ENCODE results near the gene TMEM267. TPM values are rescaled to one million over a fixed set of nuclear protein-coding genes. Genes with fewer than 3 reads are reported as not detected.

TMEM267 gene
- total RNA-seq, 5 donors from 2014 or later (not counting 1 experiment from before 2014, with no cell fraction given), result 10.1 to 19.4 (median 15.9) TPM

GRCh38 chr5:43418561-43418960 lies 65.1 kb downstream of the TMEM267 start:
- Mint-ChIP-seq H3K9me3 (no peaks in the 10 kb centered on the region), H3K4me3 (no peak overlapping the region), H3K27ac (no peak overlapping the region), H3K4me1 (no peaks in the 10 kb centered on the region), H3K27me3 (peaks cover 0 to 1% of the 10 kb centered on the region in 2 donors), H3K36me3 (no peaks in the 10 kb centered on the region)
- peaks cover 0 to 6% of the 10 kb centered on the region in 2 experiments for H3K27me3 ChIP-seq (replicated peaks in 1 of 2; ENCODE audit: control insufficient read depth in 2 of 2, extremely low read depth in 1 of 2, insufficient read depth in 2 of 2, low read length in 1 of 2)
- no peak overlapping the region for H3K4me3 ChIP-seq (ENCODE audit: control insufficient read depth in 1 of 2, extremely low read depth in 1 of 2, low read length in 1 of 2)
- H3K36me3 ChIP-seq (ENCODE audit: control insufficient read depth in 2 of 2, extremely low read depth in 1 of 2, insufficient read depth in 1 of 2, low read length in 1 of 2), result no peaks in the 10 kb centered on the region
- ChIA-PET POLR2A (no interaction called here), CTCF (no interaction called here)
- ATAC-seq (replicated peaks in 1 of 4), result no peak
- WGBS (ENCODE audit: insufficient coverage), result 75% methylated on average over 2 of the region's 2 CpGs
- no peak overlapping the region for H3K27ac ChIP-seq (ENCODE audit: low read length)
- DNase-seq, result no peak
- H3K4me1 ChIP-seq (ENCODE audit: control insufficient read depth in 1 of 2, extremely low read depth in 1 of 2, insufficient read depth in 2 of 2, low read length in 2 of 2), result no peaks in the 10 kb centered on the region
- H3K9me3 ChIP-seq, result no peaks in the 10 kb centered on the region

GRCh38 chr5:43416803-43417394 lies 66.8 kb downstream of the TMEM267 start:
- H3K27me3 ChIP-seq (replicated peaks in 1 of 2; ENCODE audit: control insufficient read depth in 2 of 2, extremely low read depth in 1 of 2, insufficient read depth in 2 of 2, low read length in 1 of 2), result peaks cover 0 to 4% of the 10 kb centered on the region in 2 experiments
- ATAC-seq (replicated peaks in 1 of 4) (no peak), DNase-seq (no peak)
- H3K36me3 ChIP-seq (ENCODE audit: control insufficient read depth in 2 of 2, extremely low read depth in 1 of 2, insufficient read depth in 1 of 2, low read length in 1 of 2), result no peaks in the 10 kb centered on the region
- H3K4me3 ChIP-seq (ENCODE audit: control insufficient read depth in 1 of 2, extremely low read depth in 1 of 2, low read length in 1 of 2), result no peak overlapping the region
- Mint-ChIP-seq H3K4me3 (no peak overlapping the region), H3K27me3 (peaks cover 0 to 1% of the 10 kb centered on the region in 2 donors), H3K9me3 (no peaks in the 10 kb centered on the region), H3K4me1 (no peaks in the 10 kb centered on the region), H3K36me3 (no peaks in the 10 kb centered on the region), H3K27ac (no peak overlapping the region)
- no peaks in the 10 kb centered on the region for H3K9me3 ChIP-seq
- 69% methylated on average over 2 of the region's 3 CpGs for WGBS (ENCODE audit: insufficient coverage)
- H3K4me1 ChIP-seq (ENCODE audit: control insufficient read depth in 1 of 2, extremely low read depth in 1 of 2, insufficient read depth in 2 of 2, low read length in 2 of 2), result no peaks in the 10 kb centered on the region
- H3K27ac ChIP-seq (ENCODE audit: low read length), result no peak overlapping the region
- CTCF ChIA-PET, result no interaction called here
- POLR2A ChIA-PET, result no interaction called here

- H3K27ac ChIP-seq (ENCODE audit: low read length), result no peak overlapping the region
- H3K4me3 ChIP-seq (ENCODE audit: control insufficient read depth in 1 of 2, extremely low read depth in 1 of 2, low read length in 1 of 2), result no peak overlapping the region
- H3K4me1 Mint-ChIP-seq, result no peaks in the 10 kb centered on the region
- no peaks in the 10 kb centered on the region for H3K27me3 Mint-ChIP-seq
- H3K4me1 ChIP-seq (ENCODE audit: control insufficient read depth in 1 of 2, extremely low read depth in 1 of 2, insufficient read depth in 2 of 2, low read length in 2 of 2), result no peaks in the 10 kb centered on the region
- ChIA-PET POLR2A (no interaction called here), CTCF (interaction anchor here in 1 of 2 donors (0.5 kb wide), 1 partner anchor 1268 kb away, joined by 3 read pairs; no protein-coding TSS in a partner anchor)
- no peak overlapping the region for H3K4me3 Mint-ChIP-seq
- no peak for DNase-seq
- no peaks in the 10 kb centered on the region for H3K9me3 ChIP-seq
- no peaks in the 10 kb centered on the region for H3K36me3 Mint-ChIP-seq
- H3K9me3 Mint-ChIP-seq, result no peaks in the 10 kb centered on the region
- no peaks in the 10 kb centered on the region for H3K36me3 ChIP-seq (ENCODE audit: control insufficient read depth in 2 of 2, extremely low read depth in 1 of 2, insufficient read depth in 1 of 2, low read length in 1 of 2)
- H3K27ac Mint-ChIP-seq, result no peak overlapping the region
- H3K27me3 ChIP-seq (replicated peaks in 1 of 2; ENCODE audit: control insufficient read depth in 2 of 2, extremely low read depth in 1 of 2, insufficient read depth in 2 of 2, low read length in 1 of 2), result no peaks in the 10 kb centered on the region
- no CpG with 5 or more reads among the region's 3 CpGs for WGBS (ENCODE audit: insufficient coverage)
- no peak for ATAC-seq (replicated peaks in 1 of 4)
These were observed 67.5 kb downstream of the TMEM267 start for GRCh38 chr5:43415935-43416802.

- Mint-ChIP-seq H3K27me3 (no peaks in the 10 kb centered on the region), H3K36me3 (no peaks in the 10 kb centered on the region), H3K9me3 (no peaks in the 10 kb centered on the region), H3K27ac (no peak overlapping the region), H3K4me3 (no peak overlapping the region), H3K4me1 (no peaks in the 10 kb centered on the region)
- ChIA-PET CTCF (no interaction called here), POLR2A (no interaction called here)
- Histone ChIP-seq H3K4me1 (ENCODE audit: control insufficient read depth in 1 of 2, extremely low read depth in 1 of 2, insufficient read depth in 2 of 2, low read length in 2 of 2) (no peaks in the 10 kb centered on the region), H3K27ac (ENCODE audit: low read length) (no peak overlapping the region), H3K4me3 (ENCODE audit: control insufficient read depth in 1 of 2, extremely low read depth in 1 of 2, low read length in 1 of 2) (no peak overlapping the region), H3K27me3 (replicated peaks in 1 of 2; ENCODE audit: control insufficient read depth in 2 of 2, extremely low read depth in 1 of 2, insufficient read depth in 2 of 2, low read length in 1 of 2) (no peaks in the 10 kb centered on the region), H3K9me3 (no peaks in the 10 kb centered on the region), H3K36me3 (ENCODE audit: control insufficient read depth in 2 of 2, extremely low read depth in 1 of 2, insufficient read depth in 1 of 2, low read length in 1 of 2) (no peaks in the 10 kb centered on the region)
- 71% methylated on average over 1 of the region's 2 CpGs for WGBS (ENCODE audit: insufficient coverage)
- ATAC-seq (replicated peaks in 1 of 4) (no peak), DNase-seq (no peak)
These were observed 69.7 kb downstream of the TMEM267 start for GRCh38 chr5:43413966-43414365.

GRCh38 chr5:43412644-43413043 lies 71.0 kb downstream of the TMEM267 start:
- DNase-seq (no peak), ATAC-seq (replicated peaks in 1 of 4) (no peak)
- Histone ChIP-seq H3K36me3 (ENCODE audit: control insufficient read depth in 2 of 2, extremely low read depth in 1 of 2, insufficient read depth in 1 of 2, low read length in 1 of 2) (no peaks in the 10 kb centered on the region), H3K4me1 (ENCODE audit: control insufficient read depth in 1 of 2, extremely low read depth in 1 of 2, insufficient read depth in 2 of 2, low read length in 2 of 2) (no peaks in the 10 kb centered on the region), H3K9me3 (no peaks in the 10 kb centered on the region), H3K27me3 (replicated peaks in 1 of 2; ENCODE audit: control insufficient read depth in 2 of 2, extremely low read depth in 1 of 2, insufficient read depth in 2 of 2, low read length in 1 of 2) (no peaks in the 10 kb centered on the region), H3K27ac (ENCODE audit: low read length) (no peak overlapping the region), H3K4me3 (ENCODE audit: control insufficient read depth in 1 of 2, extremely low read depth in 1 of 2, low read length in 1 of 2) (no peak overlapping the region)
- Mint-ChIP-seq H3K9me3 (no peaks in the 10 kb centered on the region), H3K4me3 (no peak overlapping the region), H3K4me1 (no peaks in the 10 kb centered on the region), H3K27me3 (no peaks in the 10 kb centered on the region), H3K36me3 (no peaks in the 10 kb centered on the region), H3K27ac (no peak overlapping the region)
- ChIA-PET CTCF (interaction anchor here (0.5 to 0.8 kb wide), 3 partner anchors 19 to 64 kb away, joined by 3 read pairs; no protein-coding TSS in a partner anchor), POLR2A (interaction anchor here in 1 of 2 donors (0.6 kb wide), 1 partner anchor 79 kb away, joined by 7 read pairs; no protein-coding TSS in a partner anchor)
- no CpG with 5 or more reads among the region's 1 CpG for WGBS (ENCODE audit: insufficient coverage)

GRCh38 chr5:43412156-43412555 lies 71.5 kb downstream of the TMEM267 start, which contains the start of gene CCL28:
Gene CCL28, minus strand, starts transcription at chr5:43412391. Its CDS starts 75 bp downstream, at chr5:43412316.
- H3K27me3 ChIP-seq (replicated peaks in 1 of 2; ENCODE audit: control insufficient read depth in 2 of 2, extremely low read depth in 1 of 2, insufficient read depth in 2 of 2, low read length in 1 of 2), result no peaks in the 10 kb centered on the region
- no peaks in the 10 kb centered on the region for H3K9me3 ChIP-seq
- DNase-seq (no peak), ATAC-seq (replicated peaks in 1 of 4) (no peak)
- Mint-ChIP-seq H3K9me3 (no peaks in the 10 kb centered on the region), H3K27ac (no peak within 1 kb of the TSS), H3K4me3 (no peak within 1 kb of the TSS), H3K36me3 (no peaks in the 10 kb centered on the region), H3K27me3 (no peaks in the 10 kb centered on the region), H3K4me1 (no peaks in the 10 kb centered on the region)
- no peaks in the 10 kb centered on the region for H3K36me3 ChIP-seq (ENCODE audit: control insufficient read depth in 2 of 2, extremely low read depth in 1 of 2, insufficient read depth in 1 of 2, low read length in 1 of 2)
- ChIA-PET CTCF (no interaction called here), POLR2A (interaction anchor here (0.6 to 1.4 kb wide), 2 partner anchors 72 to 80 kb away, joined by 4 to 7 read pairs; partner anchors contain the start of gene TMEM267 (in 1 of the 2))
- no peak within 1 kb of the TSS for H3K27ac ChIP-seq (ENCODE audit: low read length)
- H3K4me1 ChIP-seq (ENCODE audit: control insufficient read depth in 1 of 2, extremely low read depth in 1 of 2, insufficient read depth in 2 of 2, low read length in 2 of 2), result no peaks in the 10 kb centered on the region
- H3K4me3 ChIP-seq (ENCODE audit: control insufficient read depth in 1 of 2, extremely low read depth in 1 of 2, low read length in 1 of 2), result no peak within 1 kb of the TSS
- WGBS (ENCODE audit: insufficient coverage), result 82% methylated on average over 4 of the region's 6 CpGs
